Kidney (tissue), 14 donors: ENCODE data around the gene ETV6. TPM values are rescaled to one million over a fixed set of nuclear protein-coding genes. Genes with fewer than 3 reads are reported as not detected.

Experiments
- DNase-seq, 5 donors: peaks; one replicate each; pipeline ENCODE4 v3.0.0-alpha.2; 2013 to 2020
- FAIRE-seq: peaks from 2 replicates; lab custom pipeline; 2012; peaks lifted over from hg19 to GRCh38; lab: Jason Lieb, UNC
- H3K27ac ChIP-seq, 2 donors: one replicate each; pipeline ENCODE4 v1.7.0; 2013; ENCODE audit warnings: low read depth in 2 of 2, low read length in 2 of 2, inconsistent platforms in 1 of 2
- H3K27me3 ChIP-seq: one replicate; pipeline ENCODE4 v1.7.1; 2013; ENCODE audit warnings: low read length, inconsistent platforms; ENCODE audit not compliant: control insufficient read depth, insufficient read depth
- H3K36me3 ChIP-seq, 3 donors: one replicate each; pipeline versions ENCODE4 v1.7.0 to v1.7.1; 2013; ENCODE audit warnings: low read length in 3 of 3, control low read depth in 1 of 3, inconsistent platforms in 1 of 3; ENCODE audit not compliant: insufficient read depth in 3 of 3, control insufficient read depth in 2 of 3
- H3K4me1 ChIP-seq, 3 donors: one replicate each; pipeline versions ENCODE4 v1.7.0 to v1.7.1; 2013; ENCODE audit warnings: low read length in 3 of 3, inconsistent platforms in 1 of 3, low read depth in 1 of 3; ENCODE audit not compliant: control insufficient read depth in 2 of 3, insufficient read depth in 2 of 3
- H3K4me3 ChIP-seq, 3 donors: one replicate each; pipeline versions ENCODE4 v1.7.0 to v1.8.1; 2013; ENCODE audit warnings: low read length in 3 of 3, control low read depth in 1 of 3, inconsistent platforms in 1 of 3
- H3K9ac ChIP-seq, 3 donors: one replicate each; pipeline versions ENCODE4 v1.7.0 to v1.7.1; 2013; ENCODE audit warnings: low read length in 3 of 3, control low read depth in 1 of 3, inconsistent platforms in 1 of 3
- H3K9me3 ChIP-seq, 3 donors: one replicate each; pipeline versions ENCODE4 v1.7.0 to v1.7.1; 2013; ENCODE audit warnings: low read length in 3 of 3, control low read depth in 1 of 3, inconsistent platforms in 1 of 3; ENCODE audit not compliant: control insufficient read depth in 2 of 3, insufficient read depth in 1 of 3
- CTCF ChIP-seq: IDR thresholded peaks from 3 replicates; pipeline ENCODE4 v1.5.1; 2012; ENCODE audit warnings: mild to moderate bottlenecking, moderate library complexity, borderline replicate concordance; ENCODE audit not compliant: insufficient read depth; ENCODE audit errors: extremely low read depth
- intact Hi-C: fragments of 100-400 bp; cut with DNase I; formaldehyde crosslinking; loops from one replicate; pipeline ENCODE4 v1.11.1; 2022
- polyA plus RNA-seq: library from polyadenylated mRNA; stranded (reverse); fragments of 350-450 nt; fragmentation: Illumina TruSeq; extraction: RNeasy Lipid Tissue Mini Kit (QIAGEN cat#74804); gene quantifications from one replicate; pipeline ENCODE4 v1.2.3, GENCODE V29; 2014; ENCODE audit warnings: low read depth, low replicate concordance; ENCODE audit not compliant: insufficient read depth
- total RNA-seq: library from RNA; stranded (reverse); fragmentation: NEBNext Ultra II Directional; extraction: Animal tissue kit (Norgen Biotek cat#: 25700); gene quantifications from one replicate; pipeline ENCODE4 v1.2.1, GENCODE V29; 2021
- donor health status: control.
- donor health status: control.
- donor health status: control.
- donor health status: control.
- donor health status: control.
- donor health status: DM: yes; HTN: yes; CAD: no.
- donor health status: Normal renal cell carcinoma (clear cell type).

Gene ETV6
- total and polyA plus RNA-seq, 2 donors from 2014 or later = 5.2 to 59.8 TPM

- intact Hi-C loops = no loop called here
- peaks cover 0 to 14% (median 4%) of the 10 kb centered on the region in 3 donors for H3K4me1 ChIP-seq
- no peak for FAIRE-seq
- peak overlapping the region in 1 of 2 donors; percentile 33 for H3K27ac ChIP-seq
- peak in 1 of 5 donors; percentile 73 for DNase-seq
- H3K4me3 ChIP-seq = no peak overlapping the region
- no peak overlapping the region for H3K9ac ChIP-seq
- H3K36me3 ChIP-seq = no peaks in the 10 kb centered on the region
- H3K9me3 ChIP-seq = no peaks in the 10 kb centered on the region
- H3K27me3 ChIP-seq = no peaks in the 10 kb centered on the region
- no peak for TF ChIP-seq CTCF
Observed at GRCh38 chr12:11813438-11813813, 164.0 kb downstream of the ETV6 start.

GRCh38 chr12:11814374-11814773, 164.9 kb downstream of the ETV6 start:
- Histone ChIP-seq H3K9ac (no peak overlapping the region), H3K36me3 (no peaks in the 10 kb centered on the region), H3K4me3 (no peak overlapping the region), H3K4me1 (peaks cover 0 to 14% (median 4%) of the 10 kb centered on the region in 3 donors), H3K27me3 (no peaks in the 10 kb centered on the region), H3K9me3 (no peaks in the 10 kb centered on the region), H3K27ac (no peak overlapping the region)
- no peak for TF ChIP-seq CTCF
- intact Hi-C loops = no loop called here
- FAIRE-seq = no peak
- DNase-seq = no peak

GRCh38 chr12:11815397-11815796, 165.9 kb downstream of the ETV6 start:
- FAIRE-seq (no peak), DNase-seq (no peak)
- H3K9me3 ChIP-seq = no peaks in the 10 kb centered on the region
- peaks cover 0 to 14% (median 4%) of the 10 kb centered on the region in 3 donors for H3K4me1 ChIP-seq
- H3K36me3 ChIP-seq = no peaks in the 10 kb centered on the region
- no peak for TF ChIP-seq CTCF
- H3K27me3 ChIP-seq = no peaks in the 10 kb centered on the region
- intact Hi-C loops = no loop called here
- H3K27ac ChIP-seq = no peak overlapping the region
- no peak overlapping the region for H3K4me3 ChIP-seq
- no peak overlapping the region for H3K9ac ChIP-seq

- intact Hi-C loops = no loop called here
Observed at GRCh38 chr12:11819643-11820042, 170.2 kb downstream of the ETV6 start.

More at GRCh38 chr12:11819643-11820042, 170.2 kb downstream of the ETV6 start:
- Histone ChIP-seq H3K4me1 (peaks cover 2 to 8% (median 6%) of the 10 kb centered on the region in 3 donors), H3K9me3 (no peaks in the 10 kb centered on the region), H3K27ac (no peak overlapping the region), H3K27me3 (no peaks in the 10 kb centered on the region), H3K4me3 (no peak overlapping the region), H3K36me3 (no peaks in the 10 kb centered on the region), H3K9ac (no peak overlapping the region)
- DNase-seq (no peak), FAIRE-seq (no peak)
- TF ChIP-seq CTCF = no peak
